PC-9 (cell line): ENCODE results near the gene ITCH. TPM values are rescaled to one million over a fixed set of nuclear protein-coding genes. Genes with fewer than 3 reads are reported as not detected.

ENCODE experiments used
- BruUV-seq: library from RNA; stranded (reverse); fragments of 400-500 nt; replicated peaks from 2 replicates; lab custom pipeline; 2021; lab: Mats Ljungman, UMichigan
- CTCF ChIA-PET: fragments of 300-600 bp; sonication (Branson Sonifier 250); formaldehyde crosslinking; loops from one replicate; lab custom pipeline; 2022; ENCODE audit warnings: antibody characterized with exemption; lab: Charles Lee
- POLR2A ChIA-PET: fragments of 300-600 bp; sonication (Branson Sonifier 250); formaldehyde crosslinking; loops from one replicate; lab custom pipeline; 2022; ENCODE audit warnings: antibody characterized with exemption; ENCODE audit not compliant: unreplicated experiment; lab: Charles Lee
- DNase-seq, 2 experiments: peaks; one replicate each; pipeline versions ENCODE4 v3.0.0 to v3.0.0-alpha.2; 2015 to 2022; ENCODE audit warnings: mixed read lengths in 1 of 2
- H2AFZ ChIP-seq: fragments of 200-600 bp; sonication (generic); 2 replicates; pipeline ENCODE4 v1.8.1; 2017; ENCODE audit warnings: antibody characterized with exemption
- H3F3A ChIP-seq: fragments of 200-600 bp; sonication (generic); 2 replicates; pipeline ENCODE4 v1.8.1; 2017; ENCODE audit warnings: antibody characterized with exemption, mild to moderate bottlenecking, low read depth; ENCODE audit not compliant: insufficient read depth
- H3K27ac ChIP-seq: fragments of 200-600 bp; sonication (generic); 2 replicates; pipeline ENCODE4 v1.6.1; 2016; ENCODE audit warnings: mixed run types
- H3K27me3 ChIP-seq: fragments of 200-600 bp; sonication (generic); 2 replicates; pipeline ENCODE4 v1.6.1; 2016; ENCODE audit warnings: low read depth, mixed run types; ENCODE audit not compliant: insufficient read depth
- H3K36me3 ChIP-seq: fragments of 200-600 bp; sonication (generic); 2 replicates; pipeline ENCODE4 v1.6.1; 2016; ENCODE audit warnings: low read depth, mixed run types
- H3K4me1 ChIP-seq: fragments of 200-600 bp; sonication (generic); replicated peaks from 2 replicates; pipeline ENCODE4 v1.6.1; 2016; ENCODE audit warnings: mixed run types; ENCODE audit not compliant: insufficient read depth
- H3K4me2 ChIP-seq: fragments of 200-600 bp; sonication (generic); 2 replicates; pipeline ENCODE4 v1.6.1; 2017; ENCODE audit warnings: mixed run types
- H3K4me3 ChIP-seq: fragments of 200-600 bp; sonication (generic); 2 replicates; pipeline ENCODE4 v1.6.1; 2016; ENCODE audit warnings: mixed run types
- H3K79me2 ChIP-seq: fragments of 200-600 bp; sonication (generic); 2 replicates; pipeline ENCODE4 v1.6.1; 2017; ENCODE audit warnings: low read depth, mixed run types
- H3K9me2 ChIP-seq: fragments of 200-600 bp; sonication (generic); 2 replicates; pipeline ENCODE4 v1.8.1; 2017; ENCODE audit warnings: mild to moderate bottlenecking; ENCODE audit not compliant: insufficient read depth
- H3K9me3 ChIP-seq: fragments of 200-600 bp; sonication (generic); 2 replicates; pipeline ENCODE4 v1.8.1; 2016; ENCODE audit warnings: low read depth; ENCODE audit not compliant: insufficient read depth
- H4K20me1 ChIP-seq: fragments of 200-600 bp; sonication (generic); 2 replicates; pipeline ENCODE4 v1.8.1; 2017; ENCODE audit not compliant: insufficient read depth
- CTCF ChIP-seq: fragments of 200-600 bp; sonication (generic); conservative IDR thresholded peaks from 2 replicates; pipeline ENCODE4 v1.6.1; 2017; ENCODE audit warnings: mixed run types, antibody characterized with exemption, mild to moderate bottlenecking, moderate library complexity
- EZH2 ChIP-seq: fragments of 200-600 bp; sonication (generic); IDR thresholded peaks from 2 replicates; pipeline ENCODE4 v1.8.0; 2017; ENCODE audit warnings: antibody characterized with exemption, low read depth
- intact Hi-C: fragments of 100-400 bp; cut with micrococcal nuclease; formaldehyde crosslinking; loops from one replicate; pipeline ENCODE4 v1.10.0; 2022; ENCODE audit not compliant: unreplicated experiment
- total RNA-seq: library from RNA; stranded (reverse); gene quantifications from 2 replicates; pipeline ENCODE4 v1.2.3, GENCODE V29; 2021

The ITCH gene
- total RNA-seq, 1 experiment from 2014 or later, result 144 TPM

- Histone ChIP-seq H3K79me2 (peaks cover 95% of the 10 kb centered on the region), H3K4me1 (peaks cover 33% of the 10 kb centered on the region), H3K4me3 (no peak overlapping the region), H3K4me2 (no peak overlapping the region), H3K27ac (peak overlapping the region; percentile 2; the same call in 1 of the 2 replicates), H3K27me3 (no peaks in the 10 kb centered on the region), H3K9me3 (no peaks in the 10 kb centered on the region), H3K36me3 (peaks cover 72% of the 10 kb centered on the region), H2AFZ (no peak overlapping the region), H3K9me2 (no peaks in the 10 kb centered on the region), H4K20me1 (peaks cover 29% of the 10 kb centered on the region; the same call in 1 of the 2 replicates), H3F3A (peaks cover 73% of the 10 kb centered on the region)
- ChIA-PET CTCF (no interaction called here), POLR2A (interaction anchor here (0.7 kb wide), 1 partner anchor 11 kb away, joined by 7 read pairs; no protein-coding TSS in a partner anchor)
- intact Hi-C loops, result no loop called here
- DNase-seq, result no peak
- BruUV-seq, result no TSS peak
- TF ChIP-seq EZH2 (no peak), CTCF (no peak)
These were observed 11.2 kb downstream of the ITCH start for GRCh38 chr20:34374209-34374760.

- Histone ChIP-seq H3K4me3 (no peak overlapping the region), H3K27me3 (no peaks in the 10 kb centered on the region), H3K9me3 (no peaks in the 10 kb centered on the region), H2AFZ (no peak overlapping the region), H3K79me2 (peaks cover 95% of the 10 kb centered on the region), H3F3A (peaks cover 65% of the 10 kb centered on the region), H4K20me1 (peaks cover 42% of the 10 kb centered on the region), H3K4me2 (no peak overlapping the region), H3K36me3 (peaks cover 70% of the 10 kb centered on the region), H3K27ac (no peak overlapping the region), H3K4me1 (peaks cover 20% of the 10 kb centered on the region; the same call in 1 of the 2 replicates), H3K9me2 (no peaks in the 10 kb centered on the region)
- TF ChIP-seq CTCF (no peak), EZH2 (no peak)
- POLR2A ChIA-PET, result interaction anchor here (0.5 kb wide), 1 partner anchor 41 kb away, joined by 7 read pairs; no protein-coding TSS in a partner anchor
- no TSS peak for BruUV-seq
- intact Hi-C loops, result no loop called here
- no peak for DNase-seq
- CTCF ChIA-PET, result no interaction called here
These were observed 12.9 kb downstream of the ITCH start for GRCh38 chr20:34375977-34376430.

GRCh38 chr20:34377072-34377847 lies 14.2 kb downstream of the ITCH start:
- Histone ChIP-seq H3K9me3 (no peaks in the 10 kb centered on the region), H3K4me1 (peaks cover 20% of the 10 kb centered on the region; the same call in 1 of the 2 replicates), H3F3A (peaks cover 73% of the 10 kb centered on the region), H3K79me2 (peaks cover 97% of the 10 kb centered on the region), H2AFZ (no peak overlapping the region), H4K20me1 (peaks cover 55% of the 10 kb centered on the region), H3K27me3 (no peaks in the 10 kb centered on the region), H3K9me2 (no peaks in the 10 kb centered on the region), H3K36me3 (peaks cover 74% of the 10 kb centered on the region), H3K4me3 (no peak overlapping the region), H3K4me2 (no peak overlapping the region), H3K27ac (peak overlapping the region; percentile 39; the same call in 1 of the 2 replicates)
- TF ChIP-seq CTCF (no peak), EZH2 (no peak)
- CTCF ChIA-PET, result no interaction called here
- intact Hi-C loops, result no loop called here
- BruUV-seq, result TSS peak; percentile 5
- DNase-seq, result no peak
- POLR2A ChIA-PET, result no interaction called here
